GM12865 (cell line): ENCODE results near the gene SLC12A8.

Experiments used
- DNase-seq: peaks from one replicate; pipeline ENCODE4 v3.0.0; 2010; ENCODE audit warnings: low read depth
- H3K4me3 ChIP-seq: 2 replicates; pipeline ENCODE4 v1.5.1; 2011; ENCODE audit warnings: mild to moderate bottlenecking, low read depth, low read length, control low read depth
- TF ChIP-seq, protein P1 (sequence below): IDR thresholded peaks from 2 replicates; pipeline ENCODE4 v1.5.1; 2011; ENCODE audit warnings: low read length, control low read depth, low read depth, inconsistent platforms; ENCODE audit not compliant: insufficient read depth; ENCODE audit errors: missing control alignments

The SLC12A8 gene

DNA sequence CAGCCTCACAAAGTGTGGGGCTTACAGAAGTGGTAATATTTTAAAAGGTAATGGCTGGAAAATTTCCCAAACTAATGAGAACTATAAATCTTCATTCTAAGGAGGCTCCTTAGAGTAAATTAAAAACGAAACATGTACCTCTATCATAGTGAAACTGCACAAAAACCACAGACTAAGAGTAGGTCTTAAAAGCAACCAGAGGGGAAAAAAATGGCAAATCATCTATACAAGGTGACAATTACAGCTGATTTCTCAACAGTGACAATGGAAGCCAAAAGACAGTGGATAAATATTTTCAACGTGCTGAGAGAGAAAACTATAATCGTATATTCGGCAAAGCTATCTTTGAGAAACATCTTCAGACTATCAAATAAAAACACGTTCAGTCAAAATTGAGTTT lies 177.3 kb downstream of the SLC12A8 start:
- DNase-seq, result peak; percentile 81
- no peak overlapping the region for H3K4me3 ChIP-seq
- TF ChIP-seq, protein P1, sequence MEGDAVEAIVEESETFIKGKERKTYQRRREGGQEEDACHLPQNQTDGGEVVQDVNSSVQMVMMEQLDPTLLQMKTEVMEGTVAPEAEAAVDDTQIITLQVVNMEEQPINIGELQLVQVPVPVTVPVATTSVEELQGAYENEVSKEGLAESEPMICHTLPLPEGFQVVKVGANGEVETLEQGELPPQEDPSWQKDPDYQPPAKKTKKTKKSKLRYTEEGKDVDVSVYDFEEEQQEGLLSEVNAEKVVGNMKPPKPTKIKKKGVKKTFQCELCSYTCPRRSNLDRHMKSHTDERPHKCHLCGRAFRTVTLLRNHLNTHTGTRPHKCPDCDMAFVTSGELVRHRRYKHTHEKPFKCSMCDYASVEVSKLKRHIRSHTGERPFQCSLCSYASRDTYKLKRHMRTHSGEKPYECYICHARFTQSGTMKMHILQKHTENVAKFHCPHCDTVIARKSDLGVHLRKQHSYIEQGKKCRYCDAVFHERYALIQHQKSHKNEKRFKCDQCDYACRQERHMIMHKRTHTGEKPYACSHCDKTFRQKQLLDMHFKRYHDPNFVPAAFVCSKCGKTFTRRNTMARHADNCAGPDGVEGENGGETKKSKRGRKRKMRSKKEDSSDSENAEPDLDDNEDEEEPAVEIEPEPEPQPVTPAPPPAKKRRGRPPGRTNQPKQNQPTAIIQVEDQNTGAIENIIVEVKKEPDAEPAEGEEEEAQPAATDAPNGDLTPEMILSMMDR, result no peak

DNA sequence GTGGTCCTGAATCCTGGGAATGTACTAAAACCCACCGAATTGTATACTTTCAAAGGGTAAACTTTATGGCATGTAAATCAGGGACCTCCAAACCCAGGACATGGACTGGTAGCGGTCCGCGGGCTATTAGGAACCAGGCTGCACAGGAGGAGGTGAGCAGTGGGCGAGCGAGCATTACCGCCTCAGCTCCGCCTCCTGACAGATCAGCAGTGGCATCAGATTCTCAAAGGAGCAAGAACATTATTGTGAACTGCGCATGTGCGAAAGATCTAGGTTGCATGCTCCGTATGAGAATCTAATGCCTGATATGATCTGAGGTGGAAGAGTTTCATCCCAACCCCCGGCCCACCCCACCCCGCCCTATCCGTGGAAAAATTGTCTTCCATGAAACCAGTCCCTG lies 178.9 kb downstream of the SLC12A8 start:
- DNase-seq, result no peak
- TF ChIP-seq, protein P1, result no peak
- no peak overlapping the region for H3K4me3 ChIP-seq

DNA sequence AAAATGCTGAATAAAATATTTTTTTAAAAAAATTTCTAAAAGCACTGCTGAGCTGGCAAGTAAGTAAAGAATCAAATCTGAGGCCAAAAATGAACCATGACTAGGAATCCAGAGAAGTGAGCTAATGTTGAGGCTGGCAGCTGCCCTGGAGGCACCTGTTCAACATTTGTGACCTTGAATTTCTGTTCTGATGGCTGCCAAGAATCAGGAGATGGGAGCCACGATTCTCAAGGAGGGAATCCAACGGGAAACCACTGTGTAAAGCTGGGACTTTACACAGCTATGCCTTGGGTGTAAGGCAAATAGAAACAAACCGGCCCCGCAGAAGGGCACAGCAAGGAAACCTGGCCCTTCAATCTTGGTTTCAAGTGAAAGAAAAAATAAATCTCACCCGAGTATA lies 179.4 kb downstream of the SLC12A8 start:
- no peak overlapping the region for H3K4me3 ChIP-seq
- DNase-seq, result no peak
- TF ChIP-seq, protein P1, result no peak

DNA sequence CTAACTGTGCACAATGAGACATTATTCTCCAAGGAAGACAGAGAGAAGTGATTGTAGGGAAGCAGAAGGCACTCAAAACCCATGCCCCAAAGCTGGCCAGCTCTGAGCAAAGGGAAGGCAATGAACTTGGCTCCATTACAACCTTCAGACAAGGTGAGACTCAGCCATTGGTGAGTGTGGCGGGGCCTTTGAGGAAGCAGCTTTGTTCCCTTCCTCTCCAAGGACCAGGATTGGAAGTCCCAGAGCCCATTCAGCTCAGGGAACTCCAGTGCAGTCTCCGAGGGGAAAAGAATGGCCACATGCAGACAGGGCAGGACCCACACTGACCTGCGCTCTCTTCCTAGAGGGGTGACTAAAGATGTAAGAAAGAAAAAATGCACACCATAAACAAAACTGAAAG lies 179.9 kb downstream of the SLC12A8 start:
- DNase-seq, result no peak
- no peak overlapping the region for H3K4me3 ChIP-seq
- TF ChIP-seq, protein P1, result no peak
